ENCODE results near the gene IPMK. TPM values are rescaled to one million over a fixed set of nuclear protein-coding genes. Genes with fewer than 3 reads are reported as not detected.

IPMK gene
- total and polyA plus RNA-seq, 9 of the 15 experiments (the other 6 are each of a cell fraction or from before 2014, with no cell fraction given): 0.98 to 4.4 (median 2.7) TPM

DNA sequence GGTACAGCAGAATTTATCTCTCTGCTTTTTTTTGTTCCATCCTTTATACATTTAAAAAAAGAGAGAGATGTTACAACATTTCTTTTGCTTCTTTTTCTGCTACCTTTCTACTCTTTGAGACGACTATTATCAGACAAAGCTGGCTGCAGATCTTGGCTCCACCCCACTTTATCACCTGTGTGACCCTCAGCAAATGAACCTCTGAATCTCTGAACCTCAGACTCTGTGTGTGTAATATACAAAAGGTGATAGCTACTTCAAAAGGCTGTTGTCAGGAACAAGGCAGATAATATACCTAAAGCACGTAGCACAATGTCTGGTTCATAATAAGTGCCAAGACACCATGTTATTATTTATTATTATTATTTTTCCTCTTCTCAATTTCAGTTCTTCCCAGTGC is 34.6 kb upstream of the IPMK start (continued):
- TF ChIP-seq TAF1 (IDR thresholded peaks at IDR 0.05; ENCODE audit: control insufficient read depth, extremely low read depth, insufficient read depth, low read length, severe bottlenecking): no peak
- no peak for TF ChIP-seq SMAD3 (CRISPR knock-in tag; conservative IDR thresholded peaks at IDR 0.05)
- no peak for TF ChIP-seq ZNF347 (CRISPR knock-in tag; IDR thresholded peaks at IDR 0.05; ENCODE audit: low read depth)

DNA sequence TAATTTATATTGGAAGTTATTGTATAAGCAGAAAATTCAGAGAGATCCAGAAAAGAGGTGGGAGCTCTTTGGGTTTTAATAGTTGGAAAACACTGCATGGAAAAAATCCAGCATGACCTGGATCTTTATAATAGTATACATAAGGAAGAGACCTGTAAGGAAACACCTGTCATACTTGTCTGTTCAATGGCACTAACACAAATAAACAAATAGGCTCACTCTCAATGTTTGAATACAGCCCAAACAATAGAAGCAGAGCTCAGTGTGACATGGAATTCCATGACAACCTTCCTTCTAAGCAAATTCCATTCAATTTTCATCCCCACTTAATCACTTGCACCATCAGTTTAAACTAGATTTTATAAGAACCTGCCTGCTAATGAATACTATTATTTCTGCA is 33.0 kb upstream of the IPMK start:
- POLR2A ChIA-PET: interaction anchor here (0.9 to 1.2 kb wide), 3 partner anchors 10 to 114 kb away, joined by 3 to 4 read pairs (median 4); no protein-coding TSS in a partner anchor
- H3K36me3 ChIP-seq (ENCODE audit: control insufficient read depth, insufficient read depth, low read length): no peaks in the 10 kb centered on the region
- no peak overlapping the region for H3K4me2 ChIP-seq (ENCODE audit: insufficient read depth, low read length)
- FAIRE-seq: no peak
- no peaks in the 10 kb centered on the region for H3K9me1 ChIP-seq (ENCODE audit: control insufficient read depth, insufficient read depth, low read length)
- no peaks in the 10 kb centered on the region for H3K4me1 ChIP-seq (replicated peaks in 1 of 2; ENCODE audit: control insufficient read depth in 2 of 2, insufficient read depth in 2 of 2, low read length in 2 of 2)
- H3K9me3 ChIP-seq (replicated peaks; ENCODE audit: control insufficient read depth, insufficient read depth, low read depth, low read length): no peaks in the 10 kb centered on the region
- no peak overlapping the region for H3K27ac ChIP-seq (ENCODE audit: extremely low read depth, low read depth, low read length)
- in situ Hi-C loops (cut with MboI) (no loop called here), intact Hi-C loops (cut with micrococcal nuclease) (no loop called here)
- H3K79me2 ChIP-seq (ENCODE audit: control insufficient read depth, insufficient read depth, low read length): no peaks in the 10 kb centered on the region
- H3K27me3 ChIP-seq (ENCODE audit: control insufficient read depth in 2 of 2, insufficient read depth in 2 of 2, low read length in 2 of 2): no peaks in the 10 kb centered on the region; a peak in 1 of 5 replicates
- no peak for ATAC-seq
- H2AFZ ChIP-seq (ENCODE audit: low read depth, low read length): no peak overlapping the region
- CTCF ChIA-PET (ENCODE audit: low intra/inter-chr PET ratio): no interaction called here
- no peak for DNase-seq (ENCODE audit: extremely low read depth in 1 of 4, low spot score in 3 of 4)
- no peaks in the 10 kb centered on the region for H4K20me1 ChIP-seq (replicated peaks; ENCODE audit: control insufficient read depth, insufficient read depth, low read length)
- no peak overlapping the region for H3K9ac ChIP-seq (ENCODE audit: insufficient read depth in 1 of 2, low read depth in 2 of 2, low read length in 2 of 2)
- no TSS peak for BruUV-seq (replicated peaks)
- no peak overlapping the region for H3K4me3 ChIP-seq
- TF ChIP-seq, protein P1, sequence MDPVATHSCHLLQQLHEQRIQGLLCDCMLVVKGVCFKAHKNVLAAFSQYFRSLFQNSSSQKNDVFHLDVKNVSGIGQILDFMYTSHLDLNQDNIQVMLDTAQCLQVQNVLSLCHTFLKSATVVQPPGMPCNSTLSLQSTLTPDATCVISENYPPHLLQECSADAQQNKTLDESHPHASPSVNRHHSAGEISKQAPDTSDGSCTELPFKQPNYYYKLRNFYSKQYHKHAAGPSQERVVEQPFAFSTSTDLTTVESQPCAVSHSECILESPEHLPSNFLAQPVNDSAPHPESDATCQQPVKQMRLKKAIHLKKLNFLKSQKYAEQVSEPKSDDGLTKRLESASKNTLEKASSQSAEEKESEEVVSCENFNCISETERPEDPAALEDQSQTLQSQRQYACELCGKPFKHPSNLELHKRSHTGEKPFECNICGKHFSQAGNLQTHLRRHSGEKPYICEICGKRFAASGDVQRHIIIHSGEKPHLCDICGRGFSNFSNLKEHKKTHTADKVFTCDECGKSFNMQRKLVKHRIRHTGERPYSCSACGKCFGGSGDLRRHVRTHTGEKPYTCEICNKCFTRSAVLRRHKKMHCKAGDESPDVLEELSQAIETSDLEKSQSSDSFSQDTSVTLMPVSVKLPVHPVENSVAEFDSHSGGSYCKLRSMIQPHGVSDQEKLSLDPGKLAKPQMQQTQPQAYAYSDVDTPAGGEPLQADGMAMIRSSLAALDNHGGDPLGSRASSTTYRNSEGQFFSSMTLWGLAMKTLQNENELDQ (CRISPR knock-in tag; IDR thresholded peaks at IDR 0.05; ENCODE audit: borderline replicate concordance): no peak
- TF ChIP-seq CHD1 (IDR thresholded peaks at IDR 0.05; ENCODE audit: low read length) (no peak), CEBPG (CRISPR knock-in tag; IDR thresholded peaks at IDR 0.05) (no peak), CEBPG (tag; conservative IDR thresholded peaks at IDR 0.05 in 1 of 2, IDR thresholded peaks at IDR 0.05 in 1 of 2) (no peak), SMARCA4 (IDR thresholded peaks at IDR 0.05) (no peak), HOXB6 (CRISPR knock-in tag; IDR thresholded peaks at IDR 0.05; ENCODE audit: borderline replicate concordance) (no peak), FOSL1 (tag; conservative IDR thresholded peaks at IDR 0.05) (no peak), ZNF644 (tag; IDR thresholded peaks at IDR 0.05; ENCODE audit: low read depth) (no peak), ZNF239 (CRISPR knock-in tag; IDR thresholded peaks at IDR 0.05) (no peak), ZNF444 (CRISPR knock-in tag; IDR thresholded peaks at IDR 0.05) (no peak)
- TF ChIP-seq, protein P2, sequence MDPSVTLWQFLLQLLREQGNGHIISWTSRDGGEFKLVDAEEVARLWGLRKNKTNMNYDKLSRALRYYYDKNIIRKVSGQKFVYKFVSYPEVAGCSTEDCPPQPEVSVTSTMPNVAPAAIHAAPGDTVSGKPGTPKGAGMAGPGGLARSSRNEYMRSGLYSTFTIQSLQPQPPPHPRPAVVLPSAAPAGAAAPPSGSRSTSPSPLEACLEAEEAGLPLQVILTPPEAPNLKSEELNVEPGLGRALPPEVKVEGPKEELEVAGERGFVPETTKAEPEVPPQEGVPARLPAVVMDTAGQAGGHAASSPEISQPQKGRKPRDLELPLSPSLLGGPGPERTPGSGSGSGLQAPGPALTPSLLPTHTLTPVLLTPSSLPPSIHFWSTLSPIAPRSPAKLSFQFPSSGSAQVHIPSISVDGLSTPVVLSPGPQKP (CRISPR knock-in tag; IDR thresholded peaks at IDR 0.05): no peak
- TF ChIP-seq, protein P3, sequence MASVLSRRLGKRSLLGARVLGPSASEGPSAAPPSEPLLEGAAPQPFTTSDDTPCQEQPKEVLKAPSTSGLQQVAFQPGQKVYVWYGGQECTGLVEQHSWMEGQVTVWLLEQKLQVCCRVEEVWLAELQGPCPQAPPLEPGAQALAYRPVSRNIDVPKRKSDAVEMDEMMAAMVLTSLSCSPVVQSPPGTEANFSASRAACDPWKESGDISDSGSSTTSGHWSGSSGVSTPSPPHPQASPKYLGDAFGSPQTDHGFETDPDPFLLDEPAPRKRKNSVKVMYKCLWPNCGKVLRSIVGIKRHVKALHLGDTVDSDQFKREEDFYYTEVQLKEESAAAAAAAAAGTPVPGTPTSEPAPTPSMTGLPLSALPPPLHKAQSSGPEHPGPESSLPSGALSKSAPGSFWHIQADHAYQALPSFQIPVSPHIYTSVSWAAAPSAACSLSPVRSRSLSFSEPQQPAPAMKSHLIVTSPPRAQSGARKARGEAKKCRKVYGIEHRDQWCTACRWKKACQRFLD (CRISPR knock-in tag; IDR thresholded peaks at IDR 0.05): no peak
- TF ChIP-seq, protein P4, sequence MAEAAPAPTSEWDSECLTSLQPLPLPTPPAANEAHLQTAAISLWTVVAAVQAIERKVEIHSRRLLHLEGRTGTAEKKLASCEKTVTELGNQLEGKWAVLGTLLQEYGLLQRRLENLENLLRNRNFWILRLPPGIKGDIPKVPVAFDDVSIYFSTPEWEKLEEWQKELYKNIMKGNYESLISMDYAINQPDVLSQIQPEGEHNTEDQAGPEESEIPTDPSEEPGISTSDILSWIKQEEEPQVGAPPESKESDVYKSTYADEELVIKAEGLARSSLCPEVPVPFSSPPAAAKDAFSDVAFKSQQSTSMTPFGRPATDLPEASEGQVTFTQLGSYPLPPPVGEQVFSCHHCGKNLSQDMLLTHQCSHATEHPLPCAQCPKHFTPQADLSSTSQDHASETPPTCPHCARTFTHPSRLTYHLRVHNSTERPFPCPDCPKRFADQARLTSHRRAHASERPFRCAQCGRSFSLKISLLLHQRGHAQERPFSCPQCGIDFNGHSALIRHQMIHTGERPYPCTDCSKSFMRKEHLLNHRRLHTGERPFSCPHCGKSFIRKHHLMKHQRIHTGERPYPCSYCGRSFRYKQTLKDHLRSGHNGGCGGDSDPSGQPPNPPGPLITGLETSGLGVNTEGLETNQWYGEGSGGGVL (CRISPR knock-in tag; IDR thresholded peaks at IDR 0.05): no peak
